Measurements from ENCODE around the gene MCM9.

MCM9 gene

DNA sequence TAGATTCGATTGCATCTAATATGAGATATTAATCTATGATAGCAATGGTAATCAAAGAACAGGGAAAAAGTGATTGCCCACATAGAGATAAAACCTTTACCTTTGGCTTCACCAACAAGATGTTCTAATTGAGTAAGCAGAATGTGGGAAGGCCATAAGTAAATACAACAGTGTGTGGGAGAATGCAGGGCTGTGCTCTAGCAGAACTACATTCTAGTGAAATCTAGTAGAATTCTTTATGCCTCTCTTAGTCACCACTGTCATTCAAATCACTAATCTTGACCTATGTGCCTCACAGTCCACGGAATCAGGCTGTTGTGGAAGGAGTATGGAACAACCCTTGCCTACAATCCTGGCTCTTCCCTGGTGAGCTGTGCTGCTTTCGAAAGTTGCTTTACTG lies 30.4 kb upstream of the MCM9 start:
- H3K27me3 ChIP-seq (ENCODE audit: insufficient read depth, poor library complexity, severe bottlenecking) = no peaks in the 10 kb centered on the region
- no peak overlapping the region for H3K27ac ChIP-seq (replicated peaks)
- H3K4me3 ChIP-seq (replicated peaks; ENCODE audit: insufficient read depth, low read length) = no peak overlapping the region
- TF ChIP-seq, protein P1, sequence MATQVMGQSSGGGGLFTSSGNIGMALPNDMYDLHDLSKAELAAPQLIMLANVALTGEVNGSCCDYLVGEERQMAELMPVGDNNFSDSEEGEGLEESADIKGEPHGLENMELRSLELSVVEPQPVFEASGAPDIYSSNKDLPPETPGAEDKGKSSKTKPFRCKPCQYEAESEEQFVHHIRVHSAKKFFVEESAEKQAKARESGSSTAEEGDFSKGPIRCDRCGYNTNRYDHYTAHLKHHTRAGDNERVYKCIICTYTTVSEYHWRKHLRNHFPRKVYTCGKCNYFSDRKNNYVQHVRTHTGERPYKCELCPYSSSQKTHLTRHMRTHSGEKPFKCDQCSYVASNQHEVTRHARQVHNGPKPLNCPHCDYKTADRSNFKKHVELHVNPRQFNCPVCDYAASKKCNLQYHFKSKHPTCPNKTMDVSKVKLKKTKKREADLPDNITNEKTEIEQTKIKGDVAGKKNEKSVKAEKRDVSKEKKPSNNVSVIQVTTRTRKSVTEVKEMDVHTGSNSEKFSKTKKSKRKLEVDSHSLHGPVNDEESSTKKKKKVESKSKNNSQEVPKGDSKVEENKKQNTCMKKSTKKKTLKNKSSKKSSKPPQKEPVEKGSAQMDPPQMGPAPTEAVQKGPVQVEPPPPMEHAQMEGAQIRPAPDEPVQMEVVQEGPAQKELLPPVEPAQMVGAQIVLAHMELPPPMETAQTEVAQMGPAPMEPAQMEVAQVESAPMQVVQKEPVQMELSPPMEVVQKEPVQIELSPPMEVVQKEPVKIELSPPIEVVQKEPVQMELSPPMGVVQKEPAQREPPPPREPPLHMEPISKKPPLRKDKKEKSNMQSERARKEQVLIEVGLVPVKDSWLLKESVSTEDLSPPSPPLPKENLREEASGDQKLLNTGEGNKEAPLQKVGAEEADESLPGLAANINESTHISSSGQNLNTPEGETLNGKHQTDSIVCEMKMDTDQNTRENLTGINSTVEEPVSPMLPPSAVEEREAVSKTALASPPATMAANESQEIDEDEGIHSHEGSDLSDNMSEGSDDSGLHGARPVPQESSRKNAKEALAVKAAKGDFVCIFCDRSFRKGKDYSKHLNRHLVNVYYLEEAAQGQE (IDR thresholded peaks at IDR 0.05; ENCODE audit: insufficient replicate concordance, low read depth) = no peak
- TF ChIP-seq GABPA (IDR thresholded peaks at IDR 0.05; ENCODE audit: low read depth) (no peak), SPI1 (IDR thresholded peaks at IDR 0.05; ENCODE audit: borderline replicate concordance, low read depth) (no peak), POLR2AphosphoS5 (IDR thresholded peaks at IDR 0.05; ENCODE audit: low read depth) (no peak)
- TF ChIP-seq, protein P2, sequence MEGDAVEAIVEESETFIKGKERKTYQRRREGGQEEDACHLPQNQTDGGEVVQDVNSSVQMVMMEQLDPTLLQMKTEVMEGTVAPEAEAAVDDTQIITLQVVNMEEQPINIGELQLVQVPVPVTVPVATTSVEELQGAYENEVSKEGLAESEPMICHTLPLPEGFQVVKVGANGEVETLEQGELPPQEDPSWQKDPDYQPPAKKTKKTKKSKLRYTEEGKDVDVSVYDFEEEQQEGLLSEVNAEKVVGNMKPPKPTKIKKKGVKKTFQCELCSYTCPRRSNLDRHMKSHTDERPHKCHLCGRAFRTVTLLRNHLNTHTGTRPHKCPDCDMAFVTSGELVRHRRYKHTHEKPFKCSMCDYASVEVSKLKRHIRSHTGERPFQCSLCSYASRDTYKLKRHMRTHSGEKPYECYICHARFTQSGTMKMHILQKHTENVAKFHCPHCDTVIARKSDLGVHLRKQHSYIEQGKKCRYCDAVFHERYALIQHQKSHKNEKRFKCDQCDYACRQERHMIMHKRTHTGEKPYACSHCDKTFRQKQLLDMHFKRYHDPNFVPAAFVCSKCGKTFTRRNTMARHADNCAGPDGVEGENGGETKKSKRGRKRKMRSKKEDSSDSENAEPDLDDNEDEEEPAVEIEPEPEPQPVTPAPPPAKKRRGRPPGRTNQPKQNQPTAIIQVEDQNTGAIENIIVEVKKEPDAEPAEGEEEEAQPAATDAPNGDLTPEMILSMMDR (IDR thresholded peaks at IDR 0.05; ENCODE audit: insufficient read depth, low read length) = no peak
- DNase-seq (ENCODE audit: low read depth in 1 of 2, low spot score in 1 of 2) = no peak

GRCh38 chr6:118963003-118963402 lies 28.0 kb upstream of the MCM9 start:
- H3K27me3 ChIP-seq (ENCODE audit: insufficient read depth, poor library complexity, severe bottlenecking) = no peaks in the 10 kb centered on the region
- H3K27ac ChIP-seq (replicated peaks) = no peak overlapping the region
- TF ChIP-seq, protein P2 (IDR thresholded peaks at IDR 0.05; ENCODE audit: insufficient read depth, low read length) = no peak
- TF ChIP-seq POLR2AphosphoS5 (IDR thresholded peaks at IDR 0.05; ENCODE audit: low read depth) (no peak), SPI1 (IDR thresholded peaks at IDR 0.05; ENCODE audit: borderline replicate concordance, low read depth) (no peak), GABPA (IDR thresholded peaks at IDR 0.05; ENCODE audit: low read depth) (no peak)
- TF ChIP-seq, protein P1 (IDR thresholded peaks at IDR 0.05; ENCODE audit: insufficient replicate concordance, low read depth) = no peak
- H3K4me3 ChIP-seq (replicated peaks; ENCODE audit: insufficient read depth, low read length) = no peak overlapping the region
- no peak for DNase-seq (ENCODE audit: low read depth in 1 of 2, low spot score in 1 of 2)

- DNase-seq (ENCODE audit: low read depth in 1 of 2, low spot score in 1 of 2) = no peak
- no peak for TF ChIP-seq GABPA (IDR thresholded peaks at IDR 0.05; ENCODE audit: low read depth)
- TF ChIP-seq SPI1 (IDR thresholded peaks at IDR 0.05; ENCODE audit: borderline replicate concordance, low read depth) = no peak
- TF ChIP-seq, protein P2 (IDR thresholded peaks at IDR 0.05; ENCODE audit: insufficient read depth, low read length) = no peak
- no peak for TF ChIP-seq POLR2AphosphoS5 (IDR thresholded peaks at IDR 0.05; ENCODE audit: low read depth)
- TF ChIP-seq, protein P1 (IDR thresholded peaks at IDR 0.05; ENCODE audit: insufficient replicate concordance, low read depth) = no peak
- no peak overlapping the region for H3K4me3 ChIP-seq (replicated peaks; ENCODE audit: insufficient read depth, low read length)
- no peaks in the 10 kb centered on the region for H3K27me3 ChIP-seq (ENCODE audit: insufficient read depth, poor library complexity, severe bottlenecking)
- H3K27ac ChIP-seq (replicated peaks) = no peak overlapping the region
Measured at GRCh38 chr6:118959903-118960302, 24.9 kb upstream of the MCM9 start.
